ENCODE data around the gene FAM120B. TPM values are rescaled to one million over a fixed set of nuclear protein-coding genes. Genes with fewer than 3 reads are reported as not detected.

The FAM120B gene
- total RNA-seq, 1 experiment from 2014 or later: 16.7 TPM

GRCh38 chr6:170388113-170388512 lies 81.6 kb downstream of the FAM120B start:
- no peaks in the 10 kb centered on the region for H3K9me3 Mint-ChIP-seq

More at GRCh38 chr6:170388113-170388512, 81.6 kb downstream of the FAM120B start:
- H3K4me3 Mint-ChIP-seq: no peak overlapping the region
- TF ChIP-seq CTCF (conservative IDR thresholded peaks at IDR 0.05): no peak
- H3K4me1 ChIP-seq (ENCODE audit: insufficient read depth, low read length): no peaks in the 10 kb centered on the region
- no peak overlapping the region for H3K9ac ChIP-seq (ENCODE audit: extremely low read depth, insufficient read length, low read length)
- H2AK5ac ChIP-seq (ENCODE audit: insufficient read length, low read length): no peak overlapping the region
- H4K20me1 ChIP-seq (ENCODE audit: control insufficient read depth, insufficient read depth, insufficient read length): no peaks in the 10 kb centered on the region
- peaks cover 4 to 15% of the 10 kb centered on the region in 2 experiments for H3K4me1 Mint-ChIP-seq
- H2BK5ac ChIP-seq (ENCODE audit: insufficient read length, low read length): no peak overlapping the region
- H3K27me3 ChIP-seq (ENCODE audit: insufficient read depth, low read length): no peaks in the 10 kb centered on the region
- no peak overlapping the region for H2BK120ac ChIP-seq (ENCODE audit: low read depth, low read length, poor library complexity, severe bottlenecking)
- no peak overlapping the region for H2BK15ac ChIP-seq (ENCODE audit: low read depth, low read length)
- H4K8ac ChIP-seq (replicated peaks; ENCODE audit: insufficient read length, low read depth, low read length): no peak overlapping the region
- H3K79me2 ChIP-seq (ENCODE audit: insufficient read depth, low read length): no peaks in the 10 kb centered on the region
- H4K5ac ChIP-seq (ENCODE audit: insufficient read length, low read depth, low read length): no peak overlapping the region
- H3K79me1 ChIP-seq (ENCODE audit: insufficient read depth, low read depth, low read length, poor library complexity, severe bottlenecking): no peaks in the 10 kb centered on the region
- no peak overlapping the region for H2AFZ ChIP-seq (ENCODE audit: low read length)
- H2BK20ac ChIP-seq (ENCODE audit: low read depth, low read length, poor library complexity, severe bottlenecking): no peak overlapping the region
- no peak overlapping the region for H2BK12ac ChIP-seq (ENCODE audit: insufficient read length, low read depth, low read length)
- no peak overlapping the region for H3K27ac ChIP-seq (ENCODE audit: insufficient read length, low read depth, low read length)
- DNase-seq: no peak
- no peak overlapping the region for H4K91ac ChIP-seq (ENCODE audit: insufficient read length, low read depth, low read length)
- H3K36me3 Mint-ChIP-seq (ENCODE audit: insufficient read depth in 1 of 3, low read depth in 3 of 3): peaks cover 1 to 8% (median 6%) of the 10 kb centered on the region in 3 experiments
- H3K27ac Mint-ChIP-seq: no peak overlapping the region; a peak in 2 of 7 replicates
- no peak overlapping the region for H3K23ac ChIP-seq (ENCODE audit: insufficient read length, low read depth, low read length)
- H3K23me2 ChIP-seq (ENCODE audit: insufficient read length, low read depth, low read length, poor library complexity, severe bottlenecking): no peaks in the 10 kb centered on the region
- H3K56ac ChIP-seq (ENCODE audit: insufficient read length, low read depth, low read length): no peak overlapping the region
- no peak overlapping the region for H3K18ac ChIP-seq (ENCODE audit: insufficient read length, low read depth, low read length)
- no peak overlapping the region for H3T11ph ChIP-seq (ENCODE audit: low read length)
- H3K14ac ChIP-seq (ENCODE audit: insufficient read depth, low read length): no peak overlapping the region
- H3K27me3 Mint-ChIP-seq (ENCODE audit: low read depth): no peaks in the 10 kb centered on the region; the same call in 1 of the 2 replicates
- no peak overlapping the region for H3K4ac ChIP-seq (ENCODE audit: low read depth, low read length)
- no peak overlapping the region for H3K4me2 ChIP-seq (ENCODE audit: insufficient read depth, insufficient read length, low read length)
- no CpG with 5 or more reads among the region's 8 CpGs for WGBS (ENCODE audit: extremely low coverage, insufficient read length, low lambda C conversion rate)
- H3K9me3 ChIP-seq (ENCODE audit: control insufficient read depth, low read depth, low read length): no peaks in the 10 kb centered on the region

Data from H9 (cell line).